ENCODE data around the gene RXFP3. TPM values are rescaled to one million over a fixed set of nuclear protein-coding genes. Genes with fewer than 3 reads are reported as not detected.
A peak's percentile ranks its signal among the peaks of the same experiment; 100 is the strongest.
"Not testable (repeated sequence)": the region's sequence is repeated elsewhere in the genome, so short reads cannot be mapped to it uniquely, and the experiment has no call there.

RXFP3 gene
- total RNA-seq, 1 donor from 2014 or later = not detected

GRCh38 chr5:33929925-33930690, 6.1 kb upstream of the RXFP3 start:
- DNase-seq (no peak), ATAC-seq (ENCODE audit: poor library complexity) (no peak)
- intact Hi-C loops (cut with DNase I) = loop anchor here (5.0 kb wide), 1 partner anchor 498 kb away; no protein-coding TSS in a partner anchor

- DNase-seq (no peak), ATAC-seq (ENCODE audit: poor library complexity) (no peak)
- intact Hi-C loops (cut with DNase I) = loop anchor here (5.0 kb wide), 1 partner anchor 499 kb away; no protein-coding TSS in a partner anchor
These were observed 5.0 kb upstream of the RXFP3 start for GRCh38 chr5:33931136-33931535.

- no peak for DNase-seq
- no peak for ATAC-seq (ENCODE audit: poor library complexity)
- intact Hi-C loops (cut with DNase I) = loop anchor here (5.0 kb wide), 1 partner anchor 501 kb away; no protein-coding TSS in a partner anchor
These were observed 2.4 kb upstream of the RXFP3 start for GRCh38 chr5:33933723-33934169.

GRCh38 chr5:33934176-33934575, 2.0 kb upstream of the RXFP3 start:
- ATAC-seq (ENCODE audit: poor library complexity) (no peak), DNase-seq (no peak)
- intact Hi-C loops (cut with DNase I) = loop anchor here (5.0 kb wide), 1 partner anchor 502 kb away; no protein-coding TSS in a partner anchor

- ATAC-seq (ENCODE audit: poor library complexity) = peak; percentile 96
- intact Hi-C loops (cut with DNase I) = no loop called here
- DNase-seq = peak; percentile 67
These were observed 194 bp upstream of the RXFP3 start for GRCh38 chr5:33936004-33936380.

GRCh38 chr5:33937017-33937706, 976 bp downstream of the RXFP3 start:
- peak; percentile 32 for DNase-seq
- no peak for ATAC-seq (ENCODE audit: poor library complexity)
- intact Hi-C loops (cut with DNase I) = no loop called here

- ATAC-seq (ENCODE audit: poor library complexity) (no peak), DNase-seq (no peak)
- intact Hi-C loops (cut with DNase I) = no loop called here
These were observed 1.7 kb downstream of the RXFP3 start for GRCh38 chr5:33937707-33938506.

GRCh38 chr5:33938507-33938796, 2.3 kb downstream of the RXFP3 start:
- DNase-seq (no peak), ATAC-seq (ENCODE audit: poor library complexity) (no peak)
- intact Hi-C loops (cut with DNase I) = no loop called here

GRCh38 chr5:33938881-33939280, 2.7 kb downstream of the RXFP3 start:
- no peak for DNase-seq
- no peak for ATAC-seq (ENCODE audit: poor library complexity)
- intact Hi-C loops (cut with DNase I) = no loop called here

- ATAC-seq (ENCODE audit: poor library complexity) (no peak), DNase-seq (no peak)
- intact Hi-C loops (cut with DNase I) = no loop called here
These were observed 3.5 kb downstream of the RXFP3 start for GRCh38 chr5:33939556-33940262.

- intact Hi-C loops (cut with DNase I) = no loop called here
- DNase-seq (no peak), ATAC-seq (ENCODE audit: poor library complexity) (no peak)
These were observed 4.9 kb downstream of the RXFP3 start for GRCh38 chr5:33941090-33941489.

- intact Hi-C loops (cut with DNase I) = no loop called here
- no peak for DNase-seq
These were observed 8.5 kb downstream of the RXFP3 start for GRCh38 chr5:33944543-33945132.

GRCh38 chr5:33952175-33952574, 16.0 kb downstream of the RXFP3 start:
- DNase-seq; ATAC-seq (ENCODE audit: poor library complexity); intact Hi-C loops (cut with DNase I): not testable (repeated sequence)

More at GRCh38 chr5:33944543-33945132, 8.5 kb downstream of the RXFP3 start:
- no peak for ATAC-seq (ENCODE audit: poor library complexity)

- ATAC-seq (ENCODE audit: poor library complexity) (no peak), DNase-seq (no peak)
- intact Hi-C loops (cut with DNase I) = no loop called here
These were observed 21.5 kb downstream of the RXFP3 start for GRCh38 chr5:33957577-33958150.

GRCh38 chr5:33958176-33958575, 22.0 kb downstream of the RXFP3 start:
- DNase-seq = no peak
- intact Hi-C loops (cut with DNase I) = no loop called here
- ATAC-seq (ENCODE audit: poor library complexity) = no peak

GRCh38 chr5:33964132-33964700, 28.0 kb downstream of the RXFP3 start:
- no peak for ATAC-seq (ENCODE audit: poor library complexity)
- intact Hi-C loops (cut with DNase I) = loop anchor here (10.0 kb wide), 1 partner anchor 529 kb away; no protein-coding TSS in a partner anchor
- no peak for DNase-seq

GRCh38 chr5:33966805-33967204, 30.6 kb downstream of the RXFP3 start:
- intact Hi-C loops (cut with DNase I) = loop anchor here (10.0 kb wide), 1 partner anchor 532 kb away; no protein-coding TSS in a partner anchor
- no peak for ATAC-seq (ENCODE audit: poor library complexity)
- DNase-seq = no peak

All from Right ventricle myocardium superior (tissue), 1 donor.